Neural cell (in vitro differentiated cells): Measurements from ENCODE around the gene SLC7A14.

Experiments used
- CTCF ChIP-seq: fragments of 450-650 bp; IDR thresholded peaks from 2 replicates; pipeline ENCODE4 v1.5.1; 2014; ENCODE audit warnings: antibody characterized with exemption, mild to moderate bottlenecking, moderate library complexity; ENCODE audit not compliant: poor library complexity, severe bottlenecking
- TAF1 ChIP-seq: IDR thresholded peaks from 2 replicates; pipeline ENCODE4 v1.6.1; 2012; ENCODE audit warnings: low read depth

GRCh38 chr3:170425491-170426239 lies 160.2 kb downstream of the SLC7A14 start:
- TF ChIP-seq CTCF: no peak
- TF ChIP-seq TAF1: no peak
